OCI-LY7 (cell line): ENCODE results near the gene INF2.

Source experiments
- EZH2phosphoT487 ChIP-seq: fragments of 200-600 bp; sonication (generic); IDR thresholded peaks from 2 replicates; pipeline ENCODE4 v1.6.1; 2018; ENCODE audit warnings: low read depth, borderline replicate concordance, mild to moderate bottlenecking, mixed run types, antibody characterized with exemption, low read length, moderate library complexity, mixed read lengths
- TF ChIP-seq, protein P1 (sequence below): fragments of 200-600 bp; sonication (generic); conservative IDR thresholded peaks from 2 replicates; pipeline ENCODE4 v1.5.1; 2014; ENCODE audit warnings: mild to moderate bottlenecking, antibody characterized with exemption, low read length, moderate library complexity, mixed read lengths

DNA sequence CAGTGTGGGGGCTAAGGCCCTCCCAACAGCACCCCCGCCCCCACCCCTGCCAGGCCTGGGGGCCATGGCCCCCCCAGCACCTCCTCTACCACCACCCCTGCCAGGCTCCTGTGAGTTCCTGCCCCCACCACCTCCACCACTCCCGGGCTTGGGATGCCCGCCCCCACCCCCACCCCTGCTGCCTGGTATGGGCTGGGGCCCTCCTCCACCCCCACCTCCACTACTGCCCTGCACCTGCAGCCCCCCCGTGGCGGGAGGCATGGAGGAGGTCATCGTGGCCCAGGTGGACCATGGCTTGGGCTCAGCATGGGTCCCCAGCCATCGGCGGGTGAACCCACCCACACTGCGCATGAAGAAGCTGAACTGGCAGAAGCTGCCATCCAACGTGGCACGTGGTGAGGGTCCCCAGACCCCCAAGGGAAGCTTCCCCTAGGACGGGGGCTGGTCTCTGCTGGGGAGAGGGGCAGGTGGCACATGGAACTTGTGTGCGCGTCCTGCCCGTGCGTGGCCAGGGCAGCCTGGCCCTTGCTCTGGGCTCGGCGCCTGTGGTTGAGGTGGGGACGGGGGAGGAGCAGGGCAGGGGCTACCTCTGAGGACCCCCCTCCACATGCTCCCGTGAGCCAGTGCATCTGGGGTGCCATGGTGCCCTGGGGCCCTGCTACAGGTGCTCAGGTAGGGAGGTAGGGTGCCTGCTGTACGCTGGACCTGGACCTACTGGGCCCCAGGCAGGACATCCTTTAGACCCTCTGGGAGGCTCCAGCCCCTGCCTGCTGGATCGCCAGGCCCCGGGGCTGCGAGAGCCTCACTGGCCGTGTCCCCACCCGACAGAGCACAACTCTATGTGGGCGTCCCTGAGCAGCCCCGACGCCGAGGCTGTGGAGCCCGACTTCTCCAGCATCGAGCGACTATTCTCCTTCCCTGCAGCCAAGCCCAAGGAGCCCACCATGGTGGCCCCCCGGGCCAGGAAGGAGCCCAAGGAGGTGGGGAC is 18.5 kb downstream of the INF2 start:
- TF ChIP-seq, protein P1, sequence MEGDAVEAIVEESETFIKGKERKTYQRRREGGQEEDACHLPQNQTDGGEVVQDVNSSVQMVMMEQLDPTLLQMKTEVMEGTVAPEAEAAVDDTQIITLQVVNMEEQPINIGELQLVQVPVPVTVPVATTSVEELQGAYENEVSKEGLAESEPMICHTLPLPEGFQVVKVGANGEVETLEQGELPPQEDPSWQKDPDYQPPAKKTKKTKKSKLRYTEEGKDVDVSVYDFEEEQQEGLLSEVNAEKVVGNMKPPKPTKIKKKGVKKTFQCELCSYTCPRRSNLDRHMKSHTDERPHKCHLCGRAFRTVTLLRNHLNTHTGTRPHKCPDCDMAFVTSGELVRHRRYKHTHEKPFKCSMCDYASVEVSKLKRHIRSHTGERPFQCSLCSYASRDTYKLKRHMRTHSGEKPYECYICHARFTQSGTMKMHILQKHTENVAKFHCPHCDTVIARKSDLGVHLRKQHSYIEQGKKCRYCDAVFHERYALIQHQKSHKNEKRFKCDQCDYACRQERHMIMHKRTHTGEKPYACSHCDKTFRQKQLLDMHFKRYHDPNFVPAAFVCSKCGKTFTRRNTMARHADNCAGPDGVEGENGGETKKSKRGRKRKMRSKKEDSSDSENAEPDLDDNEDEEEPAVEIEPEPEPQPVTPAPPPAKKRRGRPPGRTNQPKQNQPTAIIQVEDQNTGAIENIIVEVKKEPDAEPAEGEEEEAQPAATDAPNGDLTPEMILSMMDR = no peak
- no peak for TF ChIP-seq EZH2phosphoT487
